Measurements from ENCODE around the gene TTC6.
A peak's percentile ranks its signal among the peaks of the same experiment; 100 is the strongest.
"Not testable (repeated sequence)": the region's sequence is repeated elsewhere in the genome, so short reads cannot be mapped to it uniquely, and the experiment has no call there.

The TTC6 gene, protein sequence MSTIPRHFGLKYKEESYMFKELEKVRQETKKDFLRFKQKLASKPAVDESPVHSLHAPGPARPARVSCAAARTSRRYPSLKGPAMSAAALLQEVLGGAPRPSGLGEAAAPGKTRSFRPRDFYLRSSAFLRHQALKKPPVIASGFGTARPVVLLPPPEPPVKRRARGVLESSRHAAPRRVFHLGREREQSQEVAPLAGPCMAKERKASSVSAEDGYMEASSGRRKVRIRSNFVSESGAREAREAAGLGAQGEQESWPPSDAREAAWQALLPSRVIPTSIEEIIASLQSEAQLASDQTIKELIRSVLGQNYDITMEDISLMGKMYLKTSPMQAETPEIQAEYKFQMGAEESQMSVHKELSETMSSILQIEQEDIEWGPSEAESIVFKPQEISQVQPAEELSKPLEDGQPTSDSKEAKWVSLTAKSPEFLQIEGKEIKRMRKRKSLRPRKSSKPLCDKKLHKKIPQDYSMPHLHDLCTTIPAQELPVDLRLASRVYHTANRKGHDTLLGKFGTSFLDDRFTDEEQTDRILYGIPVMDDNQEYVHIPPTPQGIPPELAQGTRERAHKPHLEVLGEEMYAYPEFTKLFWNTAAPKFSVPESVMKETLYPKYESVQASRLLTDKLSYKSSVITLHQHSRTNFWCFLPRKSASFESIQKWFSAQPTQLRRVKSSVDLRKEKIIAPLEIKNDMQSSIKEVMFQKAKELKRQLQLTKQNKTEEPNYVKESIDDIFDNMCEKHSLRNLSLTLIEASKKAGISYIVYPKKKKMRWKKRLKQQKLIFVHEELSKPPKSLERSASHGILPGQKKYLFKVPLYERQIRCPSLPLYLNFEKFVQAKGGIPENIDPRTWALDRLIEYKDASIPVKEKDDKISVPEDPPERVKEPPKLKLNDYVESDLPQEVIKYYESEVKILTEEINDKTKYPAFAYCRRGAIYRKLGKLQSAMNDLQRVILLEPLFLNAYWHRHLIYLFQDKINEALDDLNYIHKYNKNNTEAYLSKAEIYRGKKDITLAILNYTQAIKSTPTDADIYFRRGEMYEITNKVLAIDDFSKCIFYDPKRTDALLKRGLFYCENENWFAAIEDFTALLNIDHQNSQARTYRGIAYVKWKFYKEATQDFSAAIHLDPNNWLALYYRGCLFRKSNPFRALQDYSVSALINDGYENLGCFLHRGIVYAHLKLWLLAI (N-terminal part only)

DNA sequence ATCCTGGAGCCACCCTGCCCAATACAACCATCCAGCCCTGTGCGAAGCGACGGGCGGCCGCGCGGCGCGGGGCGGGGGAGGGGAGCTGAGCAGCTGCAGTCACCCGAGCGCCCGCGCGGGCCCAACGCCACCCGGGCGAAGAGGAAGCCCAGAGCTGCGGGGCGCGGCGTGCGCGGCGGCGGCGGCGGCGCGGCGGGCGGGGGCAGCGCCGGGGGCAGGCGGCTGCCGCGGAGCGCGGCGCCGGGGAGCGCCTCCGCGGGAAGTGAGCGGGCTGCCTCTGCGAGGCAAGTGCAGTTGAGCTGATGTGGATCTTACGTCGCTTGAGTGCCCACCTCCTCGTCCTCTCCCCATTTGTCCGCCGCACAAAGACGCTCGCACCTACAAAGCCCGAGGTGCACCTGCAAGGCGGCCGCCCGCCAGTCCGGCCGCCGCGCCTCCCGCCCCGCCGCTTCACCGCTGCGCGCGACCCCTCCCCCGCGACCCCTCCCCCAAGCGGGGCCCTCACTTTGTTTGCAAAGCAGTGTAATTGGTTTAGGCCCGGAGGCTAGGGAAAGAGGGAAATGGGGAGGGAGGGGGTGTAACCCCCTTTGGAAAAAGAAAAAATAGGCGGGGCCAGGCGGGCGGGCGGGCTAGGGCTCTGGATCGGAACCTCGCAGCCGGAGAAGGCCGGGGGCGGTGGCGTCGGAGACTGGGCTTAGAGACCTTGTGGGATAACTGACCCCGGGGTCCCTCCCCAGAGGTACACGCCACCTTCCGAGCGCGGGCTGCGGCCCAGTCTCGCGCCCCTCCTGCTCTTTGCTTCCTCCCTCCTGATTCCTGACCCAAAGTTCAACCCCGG, at the start of gene TTC6, which contains the start of gene FOXA1:
TTC6 (plus strand) TSS at position 659 of the 838 bp plus-strand sequence. CDS start 26,436 bp downstream, outside the sequence.
FOXA1 (minus strand) TSS at position 279 of the 838 bp plus-strand sequence; CDS start at position 2, 277 bp downstream.
- in situ Hi-C loops (cut with MboI; ENCODE audit: low pct_unique_long_range_greater_than_20kb, low sequenced_read_pairs): no loop called here
- DNase-seq: peak; percentile 20

DNA sequence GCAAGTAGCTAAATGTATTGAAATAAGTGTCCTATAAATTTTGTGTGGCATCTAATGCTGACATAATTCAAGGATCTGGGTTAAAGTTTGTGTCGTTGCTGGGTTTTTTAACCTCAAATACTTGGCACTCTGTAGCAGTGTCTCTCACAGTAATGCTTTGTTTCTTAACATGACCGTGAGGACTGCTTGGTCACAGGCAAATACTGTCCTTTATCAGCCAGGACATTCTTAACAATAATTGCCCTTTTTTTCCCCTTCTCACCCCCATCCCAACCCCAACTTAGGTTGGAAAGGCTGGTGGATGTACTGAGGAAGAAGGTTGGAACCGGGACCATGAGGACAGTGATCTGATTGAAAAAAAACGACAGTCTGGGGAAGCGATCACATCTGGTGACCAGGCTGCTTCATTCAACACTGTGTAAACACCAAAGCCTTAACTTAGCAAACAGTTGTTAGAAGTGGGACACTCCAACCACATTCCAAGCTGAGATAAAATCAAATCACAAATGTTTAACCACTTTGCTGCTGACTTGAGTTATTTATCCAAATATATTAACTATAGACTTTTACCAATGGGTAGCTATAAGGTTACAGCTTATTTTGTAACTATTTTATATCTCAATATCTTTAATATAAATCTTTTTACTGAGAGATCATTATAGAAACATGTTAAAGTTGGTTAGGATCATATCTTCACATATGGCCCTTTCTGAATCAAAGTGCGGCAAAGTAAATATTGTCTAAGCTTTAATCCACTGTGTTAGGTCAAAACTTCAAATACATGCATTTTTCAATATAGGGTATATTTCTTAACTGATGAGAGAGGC, 48.6 kb upstream of the TTC6 start:
- in situ Hi-C loops (cut with MboI; ENCODE audit: low pct_unique_long_range_greater_than_20kb, low sequenced_read_pairs): no loop called here
- no peak for DNase-seq

DNA sequence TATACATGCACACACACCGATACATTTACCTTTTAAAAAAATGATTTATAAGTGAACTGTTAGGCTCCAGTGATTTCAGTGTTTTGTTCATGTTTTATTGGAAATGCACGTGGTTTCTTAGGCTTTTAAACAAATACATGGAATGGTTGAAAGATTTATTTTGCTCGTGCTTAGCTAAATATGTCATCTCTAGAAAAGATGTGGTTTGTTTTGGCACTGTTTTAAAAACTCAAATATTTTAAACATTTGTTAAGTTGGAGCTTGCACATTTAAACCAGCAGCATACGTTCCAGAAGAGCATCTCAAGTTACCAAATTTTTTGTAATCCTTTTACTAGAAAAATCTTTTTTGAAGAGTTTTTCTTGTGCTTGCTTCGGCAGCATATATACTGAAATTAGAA, 44.9 kb upstream of the TTC6 start:
- in situ Hi-C loops (cut with MboI; ENCODE audit: low pct_unique_long_range_greater_than_20kb, low sequenced_read_pairs): no loop called here
- DNase-seq: no peak

- no peak for DNase-seq
- in situ Hi-C loops (cut with MboI; ENCODE audit: low pct_unique_long_range_greater_than_20kb, low sequenced_read_pairs): no loop called here
Observed at GRCh38 chr14:37551119-37551518, 44.3 kb upstream of the TTC6 start.

GRCh38 chr14:37553935-37554550, 41.4 kb upstream of the TTC6 start:
- DNase-seq: no peak

GRCh38 chr14:37555596-37555995, 39.8 kb upstream of the TTC6 start:
- in situ Hi-C loops (cut with MboI; ENCODE audit: low pct_unique_long_range_greater_than_20kb, low sequenced_read_pairs); DNase-seq: not testable (repeated sequence)

More at GRCh38 chr14:37553935-37554550, 41.4 kb upstream of the TTC6 start:
- in situ Hi-C loops (cut with MboI; ENCODE audit: low pct_unique_long_range_greater_than_20kb, low sequenced_read_pairs): no loop called here

- no peak for DNase-seq
- in situ Hi-C loops (cut with MboI; ENCODE audit: low pct_unique_long_range_greater_than_20kb, low sequenced_read_pairs): no loop called here
Observed at GRCh38 chr14:37558740-37559139, 36.7 kb upstream of the TTC6 start.

DNA sequence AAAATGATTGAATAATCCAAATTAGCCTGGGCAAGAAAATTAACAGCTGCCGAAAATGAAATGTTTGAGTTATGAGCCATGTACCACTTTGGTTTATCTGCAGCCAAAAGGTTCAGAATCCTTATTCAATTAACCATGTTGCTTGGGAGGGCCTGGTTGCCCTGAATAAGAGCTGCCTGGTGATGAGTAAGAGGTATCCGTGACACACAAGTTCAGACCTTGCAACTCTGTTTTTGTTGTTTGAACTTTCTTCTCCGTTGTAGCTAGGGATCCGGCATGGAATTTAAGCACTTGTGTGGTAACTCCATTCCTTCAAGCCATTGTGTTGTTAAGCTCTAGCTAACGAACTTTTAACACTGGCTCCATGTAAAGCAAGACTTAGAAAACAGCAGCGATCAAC, 36.0 kb upstream of the TTC6 start:
- in situ Hi-C loops (cut with MboI; ENCODE audit: low pct_unique_long_range_greater_than_20kb, low sequenced_read_pairs): no loop called here
- no peak for DNase-seq

GRCh38 chr14:37563189-37563588, 32.2 kb upstream of the TTC6 start:
- DNase-seq: no peak
- in situ Hi-C loops (cut with MboI; ENCODE audit: low pct_unique_long_range_greater_than_20kb, low sequenced_read_pairs): no loop called here

DNA sequence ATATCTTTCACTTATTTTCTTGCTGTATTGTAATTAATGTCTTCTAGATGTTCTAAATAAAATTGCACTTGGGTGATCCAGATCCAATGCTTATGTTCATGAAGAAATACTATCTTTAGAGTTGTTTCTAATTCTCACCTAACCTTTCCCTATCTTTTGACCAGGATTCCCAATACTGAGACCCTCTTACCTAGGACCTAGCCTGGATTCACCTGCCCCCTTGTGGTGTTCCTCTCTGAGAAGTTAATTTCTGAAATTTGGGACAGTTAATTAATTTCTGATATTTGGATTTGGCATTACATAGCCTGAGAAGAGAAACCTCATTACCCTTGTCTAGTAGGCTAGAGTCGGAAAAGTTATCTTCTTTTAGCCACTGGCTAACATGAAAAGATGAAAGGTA, 29.9 kb upstream of the TTC6 start:
- no peak for DNase-seq
- in situ Hi-C loops (cut with MboI; ENCODE audit: low pct_unique_long_range_greater_than_20kb, low sequenced_read_pairs): no loop called here

- in situ Hi-C loops (cut with MboI; ENCODE audit: low pct_unique_long_range_greater_than_20kb, low sequenced_read_pairs): no loop called here
- no peak for DNase-seq
Observed at GRCh38 chr14:37566811-37567371, 28.5 kb upstream of the TTC6 start.

- in situ Hi-C loops (cut with MboI; ENCODE audit: low pct_unique_long_range_greater_than_20kb, low sequenced_read_pairs): no loop called here
- no peak for DNase-seq
Observed at GRCh38 chr14:37569729-37570128, 25.7 kb upstream of the TTC6 start.

DNA sequence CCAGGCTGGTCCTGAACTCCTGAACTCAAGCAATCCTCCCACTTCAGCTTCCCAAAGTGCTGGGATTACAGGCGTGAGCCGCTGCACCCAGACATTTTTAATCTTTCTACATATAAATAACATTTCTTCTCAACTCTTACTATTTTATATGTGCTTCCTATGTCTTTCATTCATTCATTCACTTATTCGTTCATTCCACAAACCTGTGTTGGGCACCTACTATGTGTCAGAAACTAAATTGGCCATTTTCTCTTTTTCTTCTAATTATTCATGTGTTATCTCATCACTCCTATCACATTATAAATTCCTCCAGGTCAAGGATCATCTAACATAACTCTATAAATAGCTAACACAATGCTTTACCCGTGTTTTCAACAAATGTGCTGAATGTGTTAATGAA, 24.0 kb upstream of the TTC6 start:
- in situ Hi-C loops (cut with MboI; ENCODE audit: low pct_unique_long_range_greater_than_20kb, low sequenced_read_pairs): no loop called here
- no peak for DNase-seq

DNA sequence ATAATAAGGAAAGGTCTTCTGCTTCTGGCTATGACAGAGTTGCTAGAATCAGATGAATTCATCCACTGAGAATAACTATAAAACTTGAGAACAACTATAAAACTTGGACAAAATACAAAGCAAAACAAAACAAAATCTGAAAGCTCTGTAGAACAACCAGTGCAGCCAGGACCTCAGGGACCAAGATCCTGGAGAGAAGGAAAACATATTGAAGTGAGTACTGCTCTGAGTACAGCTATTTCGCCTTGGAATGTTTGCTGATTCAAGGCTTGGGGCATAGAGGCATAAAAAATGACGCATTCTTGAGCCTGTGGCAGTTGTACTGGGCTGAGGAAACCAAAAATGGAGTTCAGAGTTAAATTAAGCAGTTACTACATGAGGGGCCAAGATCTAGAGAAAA, 22.1 kb upstream of the TTC6 start:
- DNase-seq: no peak
- in situ Hi-C loops (cut with MboI; ENCODE audit: low pct_unique_long_range_greater_than_20kb, low sequenced_read_pairs): no loop called here

GRCh38 chr14:37579274-37579673, 16.2 kb upstream of the TTC6 start:
- in situ Hi-C loops (cut with MboI; ENCODE audit: low pct_unique_long_range_greater_than_20kb, low sequenced_read_pairs): no loop called here
- DNase-seq: no peak

DNA sequence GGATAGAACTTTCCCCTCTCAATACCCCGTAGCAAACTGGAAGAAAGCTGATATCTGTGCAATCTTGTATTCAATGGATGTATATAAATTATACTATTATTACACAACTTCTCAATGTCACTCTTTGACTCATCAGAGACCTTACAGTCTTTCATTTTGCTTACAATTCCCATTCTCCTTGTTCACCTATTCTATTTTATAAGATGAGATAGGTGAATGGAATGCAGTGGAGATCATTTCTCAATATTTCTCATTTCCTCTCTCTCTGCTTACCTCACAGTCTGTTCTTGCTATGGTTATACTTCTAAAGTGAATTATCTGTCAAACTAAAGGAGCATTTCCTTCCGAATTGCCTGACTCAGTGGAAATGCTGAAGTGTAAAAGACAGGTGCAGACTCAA, 15.3 kb upstream of the TTC6 start:
- no peak for DNase-seq
- in situ Hi-C loops (cut with MboI; ENCODE audit: low pct_unique_long_range_greater_than_20kb, low sequenced_read_pairs): no loop called here
